ENCODE measurements around the gene BARHL1.
"Not testable (repeated sequence)": the region's sequence is repeated elsewhere in the genome, so short reads cannot be mapped to it uniquely, and the experiment has no call there.

The BARHL1 gene

GRCh38 chr9:132562306-132562573 lies 20.2 kb upstream of the BARHL1 start:
- DNase-seq (ENCODE audit: extremely low spot score): no peak
- POLR2A ChIA-PET: no interaction called here
- CTCF ChIA-PET: no interaction called here
- TF ChIP-seq CTCF (IDR thresholded peaks at IDR 0.05; ENCODE audit: control extremely low read depth, extremely low read depth, low read depth, missing control alignments): no peak

DNA sequence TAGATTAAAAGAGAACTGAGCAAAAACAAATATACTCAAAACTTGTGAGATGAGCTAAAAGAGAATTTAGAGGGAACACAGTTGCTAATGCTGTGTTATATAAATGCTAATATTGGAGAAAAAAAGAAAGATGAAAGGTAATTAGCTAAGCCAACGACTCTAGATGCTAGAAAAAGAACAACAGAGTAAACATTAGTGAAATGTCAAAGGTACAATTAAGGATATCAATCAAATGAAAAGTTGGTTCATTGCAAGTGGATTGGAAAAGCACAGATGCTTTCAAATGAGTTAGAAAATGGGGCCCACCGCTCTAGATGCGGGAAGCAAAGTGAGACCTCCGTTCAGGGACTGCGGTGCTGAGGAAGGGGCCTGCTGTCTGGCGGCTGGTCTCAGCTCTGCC lies 17.9 kb upstream of the BARHL1 start:
- POLR2A ChIA-PET: no interaction called here
- no peak for TF ChIP-seq CTCF (IDR thresholded peaks at IDR 0.05; ENCODE audit: control extremely low read depth, extremely low read depth, low read depth, missing control alignments)
- DNase-seq (ENCODE audit: extremely low spot score): no peak
- CTCF ChIA-PET: interaction anchor here (1.2 kb wide), 1 partner anchor 10 kb away, joined by 5 read pairs; no protein-coding TSS in a partner anchor

DNA sequence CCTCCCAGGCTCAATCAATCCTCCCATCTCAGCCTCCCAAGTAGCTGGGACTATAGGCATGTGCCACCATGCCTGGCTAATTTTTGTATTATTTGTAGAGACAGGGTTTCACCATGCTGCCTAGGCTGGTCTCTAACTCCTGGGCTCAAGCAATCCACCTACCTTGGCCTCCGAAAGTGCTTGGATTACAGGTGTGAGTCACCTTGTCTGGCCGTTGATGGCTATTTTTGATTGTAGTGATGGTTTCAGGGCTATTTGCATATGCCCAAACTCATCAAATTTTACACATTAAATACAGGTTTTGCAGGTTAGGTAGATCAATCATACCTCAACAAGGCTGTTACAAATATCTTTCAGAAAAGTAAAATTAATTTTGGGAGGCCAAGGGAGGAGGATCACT lies 13.6 kb upstream of the BARHL1 start:
- DNase-seq (ENCODE audit: extremely low spot score); CTCF ChIA-PET; POLR2A ChIA-PET: not testable (repeated sequence)

GRCh38 chr9:132571806-132572600 lies 10.4 kb upstream of the BARHL1 start:
- no peak for DNase-seq (ENCODE audit: extremely low spot score)
- CTCF ChIA-PET: interaction anchor here (1.1 to 2.0 kb wide), 2 partner anchors 160 to 189 kb away, joined by 3 to 5 read pairs; no protein-coding TSS in a partner anchor
- POLR2A ChIA-PET: no interaction called here
- TF ChIP-seq CTCF (IDR thresholded peaks at IDR 0.05; ENCODE audit: control extremely low read depth, extremely low read depth, low read depth, missing control alignments): no peak

GRCh38 chr9:132572921-132573320 lies 9.5 kb upstream of the BARHL1 start:
- POLR2A ChIA-PET: no interaction called here
- CTCF ChIA-PET: interaction anchor here (1.1 to 2.0 kb wide), 2 partner anchors 161 to 188 kb away, joined by 3 to 5 read pairs; no protein-coding TSS in a partner anchor
- no peak for TF ChIP-seq CTCF (IDR thresholded peaks at IDR 0.05; ENCODE audit: control extremely low read depth, extremely low read depth, low read depth, missing control alignments)
- DNase-seq (ENCODE audit: extremely low spot score): no peak

- TF ChIP-seq CTCF (IDR thresholded peaks at IDR 0.05; ENCODE audit: control extremely low read depth, extremely low read depth, low read depth, missing control alignments): peak; percentile 70
- POLR2A ChIA-PET: no interaction called here
- CTCF ChIA-PET: interaction anchor here (0.7 to 3.7 kb wide), 15 partner anchors 8 to 405 kb away, joined by 3 to 17 read pairs (median 3); no protein-coding TSS in a partner anchor
- peak; percentile 77 for DNase-seq (ENCODE audit: extremely low spot score)
These were observed 7.3 kb upstream of the BARHL1 start for GRCh38 chr9:132575005-132575609.

DNA sequence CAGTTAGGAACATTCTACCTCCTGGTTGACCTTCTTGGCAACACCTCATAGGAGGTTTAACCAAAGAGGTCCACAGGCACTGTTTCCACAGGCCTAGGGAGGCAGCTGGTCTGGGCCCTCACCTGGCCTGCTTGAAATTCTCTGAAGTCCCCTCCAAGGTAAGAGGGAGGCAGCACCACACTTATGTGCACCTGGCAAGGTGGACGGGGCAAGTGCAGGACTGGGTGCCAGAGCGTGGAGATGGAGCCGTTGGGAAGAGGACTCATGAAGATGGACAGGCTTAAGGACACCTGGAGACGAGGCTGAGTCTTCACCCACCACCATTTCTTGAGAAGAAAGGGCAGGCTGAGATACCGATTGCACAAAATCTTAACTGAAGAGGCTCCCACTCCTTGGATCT lies 6.6 kb upstream of the BARHL1 start:
- TF ChIP-seq CTCF (IDR thresholded peaks at IDR 0.05; ENCODE audit: control extremely low read depth, extremely low read depth, low read depth, missing control alignments): no peak
- CTCF ChIA-PET: interaction anchor here (1.1 to 3.7 kb wide), 5 partner anchors 8 to 241 kb away, joined by 3 to 17 read pairs (median 3); no protein-coding TSS in a partner anchor
- DNase-seq (ENCODE audit: extremely low spot score): no peak
- POLR2A ChIA-PET: no interaction called here

All from GM10248 (cell line).